Astrocyte of the cerebellum (primary cell): ENCODE measurements around the gene SYNE4.
"Not testable (repeated sequence)": the region's sequence is repeated elsewhere in the genome, so short reads cannot be mapped to it uniquely, and the experiment has no call there.

ENCODE experiments used
- DNase-seq: peaks from one replicate; pipeline ENCODE4 v3.0.0-alpha.2; 2011; ENCODE audit warnings: low read depth
- H3K4me3 ChIP-seq: 2 replicates; pipeline ENCODE4 v1.5.1; 2011; ENCODE audit warnings: mild to moderate bottlenecking, low read depth, low read length, moderate library complexity
- CTCF ChIP-seq: IDR thresholded peaks from 2 replicates; pipeline ENCODE4 v1.5.1; 2012; ENCODE audit warnings: low read length, low read depth, moderate library complexity, mild to moderate bottlenecking; ENCODE audit errors: missing control alignments
- in situ Hi-C: cut with HindIII; loops from 2 replicates; pipeline ENCODE4 v1.10.0; 2017; ENCODE audit warnings: low sequenced_read_pairs

SYNE4 gene

DNA sequence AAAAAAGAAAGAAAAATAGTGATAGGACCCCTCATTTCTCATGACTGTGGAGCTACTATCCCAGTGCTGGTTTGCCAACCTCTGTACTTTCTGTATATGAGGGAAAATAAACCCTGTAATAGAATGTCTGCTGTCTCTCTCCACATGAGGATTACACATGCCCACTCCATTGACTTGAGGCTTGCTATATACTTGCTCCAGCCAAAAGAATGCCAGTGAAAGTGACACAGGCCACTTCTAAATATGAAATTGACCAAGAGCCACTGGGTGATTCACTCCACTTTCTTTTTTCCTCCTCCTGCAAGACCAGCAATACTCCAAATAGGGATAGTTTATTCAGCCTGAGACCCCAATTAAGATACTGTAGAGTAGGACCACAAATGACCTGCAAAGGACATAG lies 39.2 kb upstream of the SYNE4 start:
- H3K4me3 ChIP-seq, result no peak overlapping the region
- in situ Hi-C loops, result no loop called here
- DNase-seq, result no peak
- TF ChIP-seq CTCF, result no peak

GRCh38 chr19:36046443-36047050 lies 37.9 kb upstream of the SYNE4 start:
- DNase-seq, result no peak

DNA sequence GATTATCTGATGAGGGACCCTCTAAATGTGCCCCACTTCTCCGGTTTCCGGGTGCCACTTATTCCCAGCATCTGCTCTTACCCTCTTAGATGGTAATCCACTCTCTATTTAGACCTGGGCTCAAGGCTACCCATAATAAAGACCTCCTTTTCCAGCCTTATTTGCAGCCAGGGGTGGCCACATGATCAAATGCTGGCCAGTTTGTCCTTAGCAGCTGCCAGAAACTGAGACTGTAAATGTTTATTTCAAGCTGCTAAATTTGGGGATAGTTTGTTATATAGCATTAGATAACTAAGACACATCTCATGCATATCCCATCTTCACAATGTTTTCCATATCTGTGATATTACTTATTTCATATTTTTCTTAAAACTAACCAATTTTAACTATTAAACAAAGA lies 35.3 kb upstream of the SYNE4 start:
- no peak for DNase-seq
- no peak for TF ChIP-seq CTCF
- H3K4me3 ChIP-seq, result no peak overlapping the region
- in situ Hi-C loops, result no loop called here

More at GRCh38 chr19:36046443-36047050, 37.9 kb upstream of the SYNE4 start:
- in situ Hi-C loops, result no loop called here
- no peak overlapping the region for H3K4me3 ChIP-seq
- TF ChIP-seq CTCF, result no peak

DNA sequence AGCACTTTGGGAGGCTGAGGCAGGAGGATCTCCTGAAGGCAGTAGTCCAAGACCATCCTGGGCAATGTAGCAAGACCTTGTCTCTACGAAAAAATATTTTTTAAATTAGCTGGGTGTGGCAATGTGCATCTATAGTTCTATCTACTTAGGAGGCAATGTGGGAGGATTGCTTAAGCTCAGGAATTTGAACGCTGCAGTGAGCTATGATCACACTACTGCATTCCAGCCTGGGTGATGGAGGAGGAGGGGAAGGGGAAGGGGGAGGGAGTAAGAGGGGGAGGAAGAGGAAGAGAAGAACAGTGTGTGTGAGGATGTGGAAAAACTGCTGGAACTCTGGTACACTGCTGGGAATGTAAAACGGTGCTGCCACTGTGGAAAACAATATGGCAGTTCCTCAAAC lies 33.2 kb upstream of the SYNE4 start:
- TF ChIP-seq CTCF, result no peak
- peak; percentile 6 for DNase-seq
- no peak overlapping the region for H3K4me3 ChIP-seq
- in situ Hi-C loops, result no loop called here

DNA sequence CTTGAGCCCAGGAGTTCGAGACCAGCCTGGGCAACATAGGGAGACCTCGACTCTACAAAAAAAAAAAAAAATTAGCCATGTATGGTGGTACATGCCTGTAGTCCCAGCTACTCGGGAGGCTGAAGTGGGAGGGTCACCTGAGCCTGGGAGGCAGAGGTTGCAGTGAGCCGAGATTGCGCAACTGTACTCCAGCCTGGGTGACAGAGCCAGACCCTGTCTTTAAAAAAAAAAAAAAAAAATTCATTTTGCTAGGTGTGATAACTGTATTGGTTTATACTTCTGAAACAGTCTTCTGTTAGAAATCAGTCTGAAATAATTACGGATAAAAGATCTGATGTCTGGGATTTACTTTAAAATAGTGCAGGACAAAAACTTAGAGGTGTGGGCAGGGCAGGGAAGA lies 32.5 kb upstream of the SYNE4 start:
- H3K4me3 ChIP-seq, in situ Hi-C loops, DNase-seq: not testable (repeated sequence)

GRCh38 chr19:36040495-36040894 lies 31.9 kb upstream of the SYNE4 start:
- no peak for TF ChIP-seq CTCF
- H3K4me3 ChIP-seq, result no peak overlapping the region
- in situ Hi-C loops, result no loop called here
- DNase-seq, result no peak

GRCh38 chr19:36032251-36033104 lies 23.9 kb upstream of the SYNE4 start, which contains the start of gene CLIP3:
Gene CLIP3, minus strand, starts transcription at chr19:36032873. Its CDS starts 516 bp downstream, at chr19:36032357.
- TF ChIP-seq CTCF, result no peak
- H3K4me3 ChIP-seq, result peak within 1 kb of the TSS; percentile 88
- peak; percentile 11 for DNase-seq
- in situ Hi-C loops, result no loop called here
